K562 (cell line): ENCODE data around the gene DNAAF3. TPM values are rescaled to one million over a fixed set of nuclear protein-coding genes. Genes with fewer than 3 reads are reported as not detected.

Experiments used
- CBFA2T2 ChIP-seq: fragments of 450-650 bp; conservative IDR thresholded peaks from 2 replicates; pipeline ENCODE4 v1.6.1; 2017; ENCODE audit warnings: mild to moderate bottlenecking
- EWSR1 ChIP-seq: fragments of 450-650 bp; IDR thresholded peaks from 2 replicates; pipeline ENCODE4 v1.6.1; 2018; ENCODE audit warnings: borderline replicate concordance, mild to moderate bottlenecking, low read depth, moderate library complexity; ENCODE audit not compliant: partially characterized antibody
- PML ChIP-seq: IDR thresholded peaks from 2 replicates; pipeline ENCODE4 v1.6.1; 2012; ENCODE audit warnings: low read length, inconsistent platforms
- PRMT5 ChIP-seq: sonication (generic); formaldehyde crosslinking; IDR thresholded peaks from 2 replicates; pipeline ENCODE4 v1.5.0; 2020; ENCODE audit warnings: missing genetic modification reagents
- RBM14 ChIP-seq: fragments of 200-400 bp; formaldehyde crosslinking; IDR thresholded peaks from 2 replicates; pipeline ENCODE4 v1.6.1; 2018; ENCODE audit warnings: low read depth, mild to moderate bottlenecking, low read length, moderate library complexity, borderline replicate concordance; ENCODE audit not compliant: insufficient read depth
- SPI1 ChIP-seq: IDR thresholded peaks from 2 replicates; pipeline ENCODE4 v1.6.1; 2011; ENCODE audit warnings: low read depth, low read length, control low read depth, borderline replicate concordance
- TBL1XR1 ChIP-seq, 2 experiments: IDR thresholded peaks; 2 replicates each; pipeline ENCODE4 v1.6.1; 2012; ENCODE audit warnings: improper control_type of control experiment in 2 of 2, low read length in 2 of 2, mild to moderate bottlenecking in 1 of 2
- TSC22D4 ChIP-seq: fragments of 450-650 bp; IDR thresholded peaks from 2 replicates; pipeline ENCODE4 v1.6.1; 2016; ENCODE audit warnings: missing genetic modification characterization, missing biosample characterization, control low read depth
- U2AF1 ChIP-seq: fragments of 200-400 bp; formaldehyde crosslinking; optimal IDR thresholded peaks from 2 replicates; pipeline ENCODE3; 2017; ENCODE audit warnings: mild to moderate bottlenecking, low read depth, low read length, moderate library complexity
- ZBTB1 ChIP-seq: sonication (generic); formaldehyde crosslinking; IDR thresholded peaks from 2 replicates; pipeline ENCODE4 v1.8.1; 2023; ENCODE audit warnings: missing genetic modification reagents, low read depth, mild to moderate bottlenecking, borderline replicate concordance
- ZBTB7A ChIP-seq: IDR thresholded peaks from 2 replicates; pipeline ENCODE4 v1.6.1; 2011; ENCODE audit warnings: low read depth, mild to moderate bottlenecking, low read length, moderate library complexity, borderline replicate concordance; ENCODE audit not compliant: control insufficient read depth
- ZEB2 ChIP-seq: fragments of 450-650 bp; IDR thresholded peaks from 2 replicates; pipeline ENCODE4 v1.6.1; 2016
- ZNF668 ChIP-seq: fragments of 250-450 bp; sonication (Bioruptor Pico); IDR thresholded peaks from 2 replicates; pipeline ENCODE4 v1.8.0; 2022; ENCODE audit warnings: mild to moderate bottlenecking, inconsistent platforms
- ZNF717 ChIP-seq: fragments of 250-450 bp; sonication (Bioruptor Pico); IDR thresholded peaks from 2 replicates; pipeline ENCODE4 v1.5.0; 2021
- polyA plus RNA-seq, 8 experiments: library from polyadenylated mRNA; depleted of rRNA in 4 of 8; stranded (reverse) in 5 of 8; unstranded in 3 of 8; fragments of >200 nt; fragmentation: Nextera tagmentation in 2 of 8; fragmentation: Illumina TruSeq in 1 of 8; extraction: Ambion mirVana in 2 of 8; extraction: Trizol in 1 of 8; gene quantifications; 2 replicates each; pipeline versions ENCODE4 v1.2.1 to v1.2.3, GENCODE V29; 2011 to 2014; ENCODE audit warnings: inconsistent platforms in 1 of 8, missing spikeins in 1 of 8
- total RNA-seq, 7 experiments: library from RNA; depleted of rRNA in 6 of 7; stranded (reverse); fragments of >200 nt in 6 of 7; fragmentation: Illumina TruSeq in 2 of 7; extraction: Trizol in 2 of 7; gene quantifications; 2 replicates each; pipeline versions ENCODE4 v1.2.1 to v1.2.3, GENCODE V29; 2011 to 2021; ENCODE audit warnings: low replicate concordance in 1 of 7
- TF ChIP-seq, protein P1 (sequence below): fragments of 200-800 bp; sonication (Bioruptor generic); IDR thresholded peaks from 2 replicates; pipeline ENCODE4 v1.6.1; 2017; ENCODE audit warnings: missing genetic modification characterization, missing compliant biosample characterization
- TF ChIP-seq, protein P2 (sequence below): fragments of 250-450 bp; sonication (Bioruptor Pico); IDR thresholded peaks from 2 replicates; pipeline ENCODE4 v1.5.0; 2021

Gene DNAAF3
- total and polyA plus RNA-seq, 9 of the 15 experiments (the other 6 are each of a cell fraction or from before 2014, with no cell fraction given): 21.6 to 61.5 (median 43.0) TPM

DNA sequence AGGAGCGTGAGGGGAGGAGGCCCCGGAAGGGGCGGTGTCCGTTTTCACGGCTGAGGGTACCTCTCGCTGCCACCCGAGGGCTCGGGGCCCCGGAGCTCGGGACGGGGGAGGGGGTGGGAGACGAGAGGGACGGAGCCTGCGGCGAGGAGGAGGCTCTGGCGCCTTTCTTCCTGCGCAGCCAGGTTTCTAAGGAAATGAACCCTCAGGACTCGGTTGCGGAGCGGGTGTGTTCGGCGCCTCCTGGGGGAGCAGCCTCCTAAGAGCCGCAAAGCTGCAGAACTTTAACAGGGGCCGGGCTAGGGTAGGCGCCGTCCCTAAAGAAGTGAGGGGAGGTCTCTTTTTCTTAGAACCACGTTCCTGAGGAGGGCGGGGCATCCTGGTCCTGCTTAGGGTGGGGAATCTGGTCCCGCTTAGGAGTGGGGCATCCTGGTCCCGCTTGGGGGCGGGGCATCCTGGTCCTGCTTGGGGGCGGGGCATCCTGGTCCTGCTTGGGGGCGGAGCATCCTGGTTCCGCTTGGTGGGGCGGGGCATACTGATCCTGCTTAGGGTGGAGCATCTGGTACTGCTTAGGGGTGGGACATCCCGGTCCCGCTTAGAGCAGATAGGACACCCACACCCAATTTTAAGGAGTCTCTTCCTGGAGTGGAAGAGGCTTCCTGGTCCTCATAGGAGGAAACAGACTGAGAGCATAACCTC lies 7.4 kb upstream of the DNAAF3 start (continued):
- TF ChIP-seq, protein P1, sequence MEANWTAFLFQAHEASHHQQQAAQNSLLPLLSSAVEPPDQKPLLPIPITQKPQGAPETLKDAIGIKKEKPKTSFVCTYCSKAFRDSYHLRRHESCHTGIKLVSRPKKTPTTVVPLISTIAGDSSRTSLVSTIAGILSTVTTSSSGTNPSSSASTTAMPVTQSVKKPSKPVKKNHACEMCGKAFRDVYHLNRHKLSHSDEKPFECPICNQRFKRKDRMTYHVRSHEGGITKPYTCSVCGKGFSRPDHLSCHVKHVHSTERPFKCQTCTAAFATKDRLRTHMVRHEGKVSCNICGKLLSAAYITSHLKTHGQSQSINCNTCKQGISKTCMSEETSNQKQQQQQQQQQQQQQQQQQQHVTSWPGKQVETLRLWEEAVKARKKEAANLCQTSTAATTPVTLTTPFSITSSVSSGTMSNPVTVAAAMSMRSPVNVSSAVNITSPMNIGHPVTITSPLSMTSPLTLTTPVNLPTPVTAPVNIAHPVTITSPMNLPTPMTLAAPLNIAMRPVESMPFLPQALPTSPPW (CRISPR knock-in tag): peak; percentile 32; the same call in 1 of the 2 replicates
- no peak for TF ChIP-seq PRMT5 (CRISPR knock-in tag)
- TF ChIP-seq SPI1: no peak
- no peak for TF ChIP-seq ZBTB1 (CRISPR knock-in tag)
- TF ChIP-seq, protein P2, sequence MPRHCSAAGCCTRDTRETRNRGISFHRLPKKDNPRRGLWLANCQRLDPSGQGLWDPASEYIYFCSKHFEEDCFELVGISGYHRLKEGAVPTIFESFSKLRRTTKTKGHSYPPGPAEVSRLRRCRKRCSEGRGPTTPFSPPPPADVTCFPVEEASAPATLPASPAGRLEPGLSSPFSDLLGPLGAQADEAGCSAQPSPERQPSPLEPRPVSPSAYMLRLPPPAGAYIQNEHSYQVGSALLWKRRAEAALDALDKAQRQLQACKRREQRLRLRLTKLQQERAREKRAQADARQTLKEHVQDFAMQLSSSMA (CRISPR knock-in tag): no peak
- TF ChIP-seq TBL1XR1 (IDR thresholded peaks at IDR 0.05; ENCODE audit: low read length in 2 of 2): no peak
- no peak for TF ChIP-seq ZNF668 (CRISPR knock-in tag)
- no peak for TF ChIP-seq TSC22D4 (tag)
- TF ChIP-seq PML: no peak
- TF ChIP-seq EWSR1: no peak
- TF ChIP-seq RBM14: no peak
- TF ChIP-seq U2AF1: no peak
- TF ChIP-seq CBFA2T2: no peak
- no peak for TF ChIP-seq ZNF717 (CRISPR knock-in tag)
- no peak for TF ChIP-seq ZEB2
- TF ChIP-seq ZBTB7A: peak; percentile 57; the same call in 1 of the 2 replicates
